ENCODE results near the gene SMIM38.

The SMIM38 gene

GRCh38 chr11:69173331-69173730, 17.6 kb downstream of the SMIM38 start:
- DNase-seq (ENCODE audit: low spot score): no peak
- no peak overlapping the region for H3K4ac ChIP-seq (ENCODE audit: low read length)
- no peak overlapping the region for H2BK5ac ChIP-seq (ENCODE audit: low read length)
- no peak overlapping the region for H3K14ac ChIP-seq (ENCODE audit: low read length)
- H2BK120ac ChIP-seq (ENCODE audit: low read depth, low read length): no peak overlapping the region
- H3K4me1 ChIP-seq (ENCODE audit: control insufficient read depth in 2 of 2, insufficient read depth in 1 of 2, low read depth in 1 of 2, low read length in 2 of 2): no peaks in the 10 kb centered on the region
- H2BK15ac ChIP-seq (ENCODE audit: low read length): no peak overlapping the region
- no peak overlapping the region for H2AK5ac ChIP-seq (ENCODE audit: low read depth, low read length)
- H2AFZ ChIP-seq (ENCODE audit: low read length): no peak overlapping the region
- H3K4me3 ChIP-seq (ENCODE audit: low read length in 2 of 2): no peak overlapping the region
- H3K79me1 ChIP-seq (ENCODE audit: low read depth, low read length): no peaks in the 10 kb centered on the region
- no peak overlapping the region for H3K23ac ChIP-seq (ENCODE audit: low read depth, low read length, poor library complexity)
- WGBS, 2 donors (ENCODE audit: extremely low coverage in 2 of 2, insufficient read length in 2 of 2, insufficient replicate concordance in 1 of 2): no CpG with 5 or more reads among the region's 3 CpGs
- H3K4me2 ChIP-seq (ENCODE audit: insufficient read depth, low read length, poor library complexity, severe bottlenecking): no peak overlapping the region
- peaks cover 0 to 5% of the 10 kb centered on the region in 2 donors for H3K9me3 ChIP-seq (replicated peaks in 1 of 2; ENCODE audit: control insufficient read depth in 2 of 2, insufficient read depth in 1 of 2, low read depth in 1 of 2, low read length in 2 of 2)
- H4K8ac ChIP-seq (ENCODE audit: low read depth, low read length): no peak overlapping the region
- no peaks in the 10 kb centered on the region for H3K36me3 ChIP-seq (replicated peaks in 1 of 2; ENCODE audit: control insufficient read depth in 2 of 2, insufficient read depth in 2 of 2, low read length in 2 of 2)
- H3K18ac ChIP-seq (ENCODE audit: low read length): peak overlapping the region; percentile 5
- no peak overlapping the region for H2BK12ac ChIP-seq (ENCODE audit: low read length)
- no peak overlapping the region for H3K9ac ChIP-seq (ENCODE audit: low read depth, low read length, poor library complexity)
- no peak overlapping the region for H4K91ac ChIP-seq (ENCODE audit: low read depth, low read length, poor library complexity)
- peaks cover 0 to 2% (median 0%) of the 10 kb centered on the region in 3 experiments for H3K27me3 ChIP-seq (ENCODE audit: control insufficient read depth in 3 of 3, insufficient read depth in 3 of 3, low read depth in 1 of 3, low read length in 3 of 3)
- no peak overlapping the region for H3K27ac ChIP-seq (replicated peaks; ENCODE audit: low read length)

DNA sequence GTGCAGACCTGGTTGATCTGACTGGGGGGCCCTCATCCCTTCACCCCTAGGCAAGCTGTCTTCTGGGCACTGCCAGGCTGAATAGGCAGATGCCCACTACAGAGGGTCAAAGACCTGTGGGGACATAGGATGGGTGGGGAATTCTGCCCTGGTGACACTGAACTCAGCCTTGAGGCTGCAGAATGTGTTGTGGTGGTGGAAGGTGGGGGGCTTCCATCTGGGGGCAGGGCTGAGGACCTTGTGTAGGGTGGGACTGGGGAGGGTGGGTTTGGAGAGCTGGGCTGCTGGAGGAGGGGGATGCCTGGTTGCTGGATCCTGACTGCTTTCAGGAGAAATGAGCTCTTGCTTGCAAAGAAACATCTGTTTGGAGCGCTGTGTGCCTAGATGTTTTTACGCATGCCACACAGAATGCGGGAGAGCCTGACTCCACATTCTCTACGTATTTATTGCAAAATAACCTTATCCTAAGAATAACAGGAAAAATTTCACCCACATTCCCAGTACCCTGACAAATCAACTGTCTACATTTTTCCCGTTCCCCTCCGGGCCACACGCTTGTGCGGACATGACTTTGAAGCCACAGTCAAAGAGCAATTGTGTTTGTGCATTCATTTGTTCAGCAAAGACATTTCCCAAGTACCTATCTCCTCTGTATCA, 18.3 kb downstream of the SMIM38 start:
- H3K4me1 ChIP-seq (ENCODE audit: control insufficient read depth in 2 of 2, insufficient read depth in 1 of 2, low read depth in 1 of 2, low read length in 2 of 2): no peaks in the 10 kb centered on the region
- WGBS, 2 donors (ENCODE audit: extremely low coverage in 2 of 2, insufficient read length in 2 of 2, insufficient replicate concordance in 1 of 2): no CpG with 5 or more reads among the region's 8 CpGs
- H3K36me3 ChIP-seq (replicated peaks in 1 of 2; ENCODE audit: control insufficient read depth in 2 of 2, insufficient read depth in 2 of 2, low read length in 2 of 2): no peaks in the 10 kb centered on the region
- H2BK15ac ChIP-seq (ENCODE audit: low read length): peak overlapping the region; percentile 38
- H3K4ac ChIP-seq (ENCODE audit: low read length): no peak overlapping the region
- no peak overlapping the region for H2BK12ac ChIP-seq (ENCODE audit: low read length)
- H3K4me3 ChIP-seq (ENCODE audit: low read length in 2 of 2): no peak overlapping the region
- no peak overlapping the region for H3K23ac ChIP-seq (ENCODE audit: low read depth, low read length, poor library complexity)
- H3K79me1 ChIP-seq (ENCODE audit: low read depth, low read length): no peaks in the 10 kb centered on the region
- H2AK5ac ChIP-seq (ENCODE audit: low read depth, low read length): peak overlapping the region; percentile 70
- no peak for DNase-seq (ENCODE audit: low spot score)
- no peak overlapping the region for H2AFZ ChIP-seq (ENCODE audit: low read length)
- no peak overlapping the region for H2BK120ac ChIP-seq (ENCODE audit: low read depth, low read length)
- H3K27ac ChIP-seq (replicated peaks; ENCODE audit: low read length): no peak overlapping the region
- no peak overlapping the region for H2BK5ac ChIP-seq (ENCODE audit: low read length)
- H3K9me3 ChIP-seq (replicated peaks in 1 of 2; ENCODE audit: control insufficient read depth in 2 of 2, insufficient read depth in 1 of 2, low read depth in 1 of 2, low read length in 2 of 2): peaks cover 0 to 5% of the 10 kb centered on the region in 2 donors
- peak overlapping the region; percentile 53 for H3K18ac ChIP-seq (ENCODE audit: low read length)
- H3K14ac ChIP-seq (ENCODE audit: low read length): no peak overlapping the region
- no peak overlapping the region for H4K8ac ChIP-seq (ENCODE audit: low read depth, low read length)
- no peaks in the 10 kb centered on the region for H3K27me3 ChIP-seq (ENCODE audit: control insufficient read depth in 3 of 3, insufficient read depth in 3 of 3, low read depth in 1 of 3, low read length in 3 of 3)
- no peak overlapping the region for H3K4me2 ChIP-seq (ENCODE audit: insufficient read depth, low read length, poor library complexity, severe bottlenecking)
- no peak overlapping the region for H3K9ac ChIP-seq (ENCODE audit: low read depth, low read length, poor library complexity)
- H4K91ac ChIP-seq (ENCODE audit: low read depth, low read length, poor library complexity): no peak overlapping the region

DNA sequence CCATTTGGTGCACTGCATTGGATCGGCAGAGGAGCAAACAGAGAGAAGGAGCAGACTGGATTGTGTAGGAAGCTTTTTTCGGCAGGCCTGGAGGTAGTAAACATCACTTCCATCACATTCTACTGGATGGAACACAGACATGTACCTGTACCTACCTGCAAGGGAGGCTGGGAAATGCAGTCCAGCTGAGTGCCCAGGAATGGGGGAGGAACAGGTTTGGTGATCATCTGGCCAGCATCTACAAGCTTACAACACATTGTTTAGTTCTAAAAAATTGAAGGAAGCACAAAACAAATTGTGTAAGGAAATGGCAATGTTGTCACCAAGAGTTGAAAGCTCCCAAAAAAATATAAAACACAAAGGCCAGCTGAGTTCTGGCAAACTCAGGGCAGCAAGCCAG, 19.1 kb downstream of the SMIM38 start:
- Histone ChIP-seq H3K27ac (replicated peaks; ENCODE audit: low read length) (no peak overlapping the region), H3K79me1 (ENCODE audit: low read depth, low read length) (no peaks in the 10 kb centered on the region), H3K9me3 (replicated peaks in 1 of 2; ENCODE audit: control insufficient read depth in 2 of 2, insufficient read depth in 1 of 2, low read depth in 1 of 2, low read length in 2 of 2) (peaks cover 0 to 2% of the 10 kb centered on the region in 2 donors), H3K18ac (ENCODE audit: low read length) (no peak overlapping the region), H3K4ac (ENCODE audit: low read length) (no peak overlapping the region), H3K14ac (ENCODE audit: low read length) (no peak overlapping the region), H3K9ac (ENCODE audit: low read depth, low read length, poor library complexity) (no peak overlapping the region), H3K4me2 (ENCODE audit: insufficient read depth, low read length, poor library complexity, severe bottlenecking) (no peak overlapping the region), H3K4me3 (ENCODE audit: low read length in 2 of 2) (no peak overlapping the region), H2BK120ac (ENCODE audit: low read depth, low read length) (no peak overlapping the region), H3K27me3 (ENCODE audit: control insufficient read depth in 3 of 3, insufficient read depth in 3 of 3, low read depth in 1 of 3, low read length in 3 of 3) (no peaks in the 10 kb centered on the region), H3K36me3 (replicated peaks in 1 of 2; ENCODE audit: control insufficient read depth in 2 of 2, insufficient read depth in 2 of 2, low read length in 2 of 2) (no peaks in the 10 kb centered on the region), H2AFZ (ENCODE audit: low read length) (no peak overlapping the region), H3K23ac (ENCODE audit: low read depth, low read length, poor library complexity) (no peak overlapping the region), H2AK5ac (ENCODE audit: low read depth, low read length) (no peak overlapping the region), H4K8ac (ENCODE audit: low read depth, low read length) (no peak overlapping the region), H2BK5ac (ENCODE audit: low read length) (no peak overlapping the region), H4K91ac (ENCODE audit: low read depth, low read length, poor library complexity) (no peak overlapping the region), H2BK12ac (ENCODE audit: low read length) (no peak overlapping the region), H3K4me1 (ENCODE audit: control insufficient read depth in 2 of 2, insufficient read depth in 1 of 2, low read depth in 1 of 2, low read length in 2 of 2) (peaks cover 0 to 2% of the 10 kb centered on the region in 2 donors), H2BK15ac (ENCODE audit: low read length) (no peak overlapping the region)
- no peak for DNase-seq (ENCODE audit: low spot score)
- no CpG with 5 or more reads among the region's 2 CpGs for WGBS, 2 donors (ENCODE audit: extremely low coverage in 2 of 2, insufficient read length in 2 of 2, insufficient replicate concordance in 1 of 2)

DNA sequence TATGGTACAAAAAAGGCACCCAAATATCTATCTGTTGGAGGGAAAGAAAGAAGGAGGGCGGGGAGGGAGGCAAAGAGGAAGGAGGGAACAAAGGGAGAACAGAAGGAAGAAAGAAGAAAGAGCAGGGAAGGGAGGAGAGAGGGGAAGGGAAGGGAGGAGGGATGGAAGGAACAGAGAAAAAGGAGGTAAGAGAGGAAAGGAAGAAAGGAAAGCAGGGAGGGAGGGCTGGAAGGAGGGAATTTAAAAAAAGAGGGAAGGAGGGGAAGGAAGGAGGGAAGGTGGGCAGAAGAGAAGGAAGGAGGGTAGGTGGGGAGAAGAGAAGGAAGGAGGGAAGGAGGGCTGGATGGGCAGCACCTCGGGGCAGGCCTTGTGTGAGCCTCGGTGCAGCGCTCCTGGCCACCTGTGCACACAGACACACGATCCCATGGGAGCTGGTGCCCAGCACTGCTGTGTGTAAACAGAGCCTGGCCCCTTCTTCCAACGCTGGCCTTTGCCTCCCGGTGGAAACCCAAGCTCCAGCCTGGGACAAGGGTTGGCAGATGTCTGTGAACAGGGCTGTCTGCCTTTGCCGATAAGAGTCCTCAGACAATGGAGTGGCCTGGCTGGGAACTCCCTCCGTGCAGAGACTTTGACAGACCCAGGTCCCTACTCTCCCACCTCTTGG, 23.2 kb downstream of the SMIM38 start:
- WGBS, 2 donors (ENCODE audit: extremely low coverage in 2 of 2, insufficient read length in 2 of 2, insufficient replicate concordance in 1 of 2): no CpG with 5 or more reads among the region's 9 CpGs
- peak overlapping the region; percentile 69 for H2BK15ac ChIP-seq (ENCODE audit: low read length)
- H2BK120ac ChIP-seq (ENCODE audit: low read depth, low read length): no peak overlapping the region

More for the DNA sequence above, 23.2 kb downstream of the SMIM38 start:
- no peak overlapping the region for H3K27ac ChIP-seq (replicated peaks; ENCODE audit: low read length)
- H4K8ac ChIP-seq (ENCODE audit: low read depth, low read length): no peak overlapping the region
- no peaks in the 10 kb centered on the region for H3K36me3 ChIP-seq (replicated peaks in 1 of 2; ENCODE audit: control insufficient read depth in 2 of 2, insufficient read depth in 2 of 2, low read length in 2 of 2)
- H2AFZ ChIP-seq (ENCODE audit: low read length): no peak overlapping the region
- no peak overlapping the region for H3K14ac ChIP-seq (ENCODE audit: low read length)
- H4K91ac ChIP-seq (ENCODE audit: low read depth, low read length, poor library complexity): no peak overlapping the region
- H3K4me3 ChIP-seq (ENCODE audit: low read length in 2 of 2): no peak overlapping the region
- peak overlapping the region; percentile 28 for H3K4ac ChIP-seq (ENCODE audit: low read length)
- H3K9ac ChIP-seq (ENCODE audit: low read depth, low read length, poor library complexity): no peak overlapping the region
- peak overlapping the region; percentile 39 for H3K23ac ChIP-seq (ENCODE audit: low read depth, low read length, poor library complexity)
- H3K79me1 ChIP-seq (ENCODE audit: low read depth, low read length): no peaks in the 10 kb centered on the region
- H3K4me1 ChIP-seq (ENCODE audit: control insufficient read depth in 2 of 2, insufficient read depth in 1 of 2, low read depth in 1 of 2, low read length in 2 of 2): peaks cover 0 to 2% of the 10 kb centered on the region in 2 donors
- peak overlapping the region; percentile 55 for H2BK5ac ChIP-seq (ENCODE audit: low read length)
- no peaks in the 10 kb centered on the region for H3K27me3 ChIP-seq (ENCODE audit: control insufficient read depth in 3 of 3, insufficient read depth in 3 of 3, low read depth in 1 of 3, low read length in 3 of 3)
- peaks cover 0 to 2% of the 10 kb centered on the region in 2 donors for H3K9me3 ChIP-seq (replicated peaks in 1 of 2; ENCODE audit: control insufficient read depth in 2 of 2, insufficient read depth in 1 of 2, low read depth in 1 of 2, low read length in 2 of 2)
- DNase-seq (ENCODE audit: low spot score): no peak
- no peak overlapping the region for H2AK5ac ChIP-seq (ENCODE audit: low read depth, low read length)
- H2BK12ac ChIP-seq (ENCODE audit: low read length): no peak overlapping the region
- H3K18ac ChIP-seq (ENCODE audit: low read length): peak overlapping the region; percentile 82
- H3K4me2 ChIP-seq (ENCODE audit: insufficient read depth, low read length, poor library complexity, severe bottlenecking): no peak overlapping the region
